Measurements from ENCODE around the gene LITAF.
A peak's percentile ranks its signal among the peaks of the same experiment; 100 is the strongest.

The LITAF gene

GRCh38 chr16:11621920-11622651 is 35.4 kb upstream of the LITAF start:
- H3K4me3 ChIP-seq (ENCODE audit: low read length), result no peak overlapping the region
- DNase-seq (ENCODE audit: low read depth, low spot score), result no peak

DNA sequence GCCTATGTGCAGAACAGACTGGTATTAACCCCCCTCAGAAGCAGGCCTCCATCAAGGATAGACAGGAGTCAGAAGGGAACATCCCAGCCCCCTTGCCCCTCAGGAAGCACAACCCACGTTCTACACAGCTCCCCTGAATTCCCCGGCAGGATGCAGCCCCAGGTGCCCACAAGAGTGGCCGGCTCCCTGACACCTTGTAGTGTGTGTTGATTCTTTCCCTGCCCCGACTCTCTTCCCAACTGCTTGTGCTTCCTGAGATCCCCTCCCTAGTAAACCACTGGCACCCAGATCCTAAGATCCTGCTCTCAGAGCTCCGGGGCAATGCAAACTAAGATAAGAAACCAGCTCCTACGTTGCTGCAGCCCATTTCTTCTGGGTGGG is 34.8 kb upstream of the LITAF start:
- DNase-seq (ENCODE audit: low read depth, low spot score), result no peak
- no peak overlapping the region for H3K4me3 ChIP-seq (ENCODE audit: low read length)

- DNase-seq (ENCODE audit: low read depth, low spot score), result no peak
Measured at GRCh38 chr16:11620243-11621003, 33.7 kb upstream of the LITAF start.

GRCh38 chr16:11619327-11619851 is 32.7 kb upstream of the LITAF start:
- H3K4me3 ChIP-seq (ENCODE audit: low read length), result no peak overlapping the region
- DNase-seq (ENCODE audit: low read depth, low spot score), result peak; percentile 49

More at GRCh38 chr16:11620243-11621003, 33.7 kb upstream of the LITAF start:
- no peak overlapping the region for H3K4me3 ChIP-seq (ENCODE audit: low read length)

- DNase-seq (ENCODE audit: low read depth, low spot score), result no peak
- H3K4me3 ChIP-seq (ENCODE audit: low read length), result no peak overlapping the region
Measured at GRCh38 chr16:11618107-11618717, 31.5 kb upstream of the LITAF start.

DNA sequence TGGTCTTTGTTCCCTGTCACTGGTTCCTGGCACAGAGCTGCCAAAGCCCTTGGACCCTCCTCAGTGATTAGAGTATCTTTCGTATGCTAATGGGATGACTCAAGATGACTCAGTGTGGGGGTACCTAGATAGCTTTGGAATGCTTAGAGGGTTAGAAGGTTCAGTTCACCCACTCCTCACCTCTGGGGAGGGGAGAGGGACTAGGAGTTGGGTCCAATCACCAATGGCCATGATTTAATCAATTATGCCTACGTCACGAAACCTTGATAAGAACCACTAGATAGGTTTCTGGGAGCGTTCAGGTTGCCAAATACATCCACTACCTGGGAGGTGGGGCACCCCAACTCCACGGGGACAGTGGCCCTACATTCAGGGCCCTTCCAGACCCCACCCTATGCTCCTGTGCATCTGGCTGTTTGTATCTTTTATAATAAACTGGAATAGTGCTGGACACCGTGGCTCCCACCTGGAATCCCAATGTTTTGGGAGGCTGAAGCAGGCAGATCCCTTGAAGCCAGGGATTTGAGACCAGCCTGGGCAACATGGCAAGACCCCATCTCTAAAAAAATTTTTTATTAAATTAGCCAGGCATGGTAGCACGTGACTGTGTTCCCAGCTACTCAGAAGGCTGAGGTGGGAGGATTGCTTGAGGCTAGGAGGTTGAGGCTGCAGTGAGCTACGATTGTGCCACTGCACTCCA is 29.2 kb upstream of the LITAF start:
- no peak for DNase-seq (ENCODE audit: low read depth, low spot score)
- H3K4me3 ChIP-seq (ENCODE audit: low read length), result no peak overlapping the region

DNA sequence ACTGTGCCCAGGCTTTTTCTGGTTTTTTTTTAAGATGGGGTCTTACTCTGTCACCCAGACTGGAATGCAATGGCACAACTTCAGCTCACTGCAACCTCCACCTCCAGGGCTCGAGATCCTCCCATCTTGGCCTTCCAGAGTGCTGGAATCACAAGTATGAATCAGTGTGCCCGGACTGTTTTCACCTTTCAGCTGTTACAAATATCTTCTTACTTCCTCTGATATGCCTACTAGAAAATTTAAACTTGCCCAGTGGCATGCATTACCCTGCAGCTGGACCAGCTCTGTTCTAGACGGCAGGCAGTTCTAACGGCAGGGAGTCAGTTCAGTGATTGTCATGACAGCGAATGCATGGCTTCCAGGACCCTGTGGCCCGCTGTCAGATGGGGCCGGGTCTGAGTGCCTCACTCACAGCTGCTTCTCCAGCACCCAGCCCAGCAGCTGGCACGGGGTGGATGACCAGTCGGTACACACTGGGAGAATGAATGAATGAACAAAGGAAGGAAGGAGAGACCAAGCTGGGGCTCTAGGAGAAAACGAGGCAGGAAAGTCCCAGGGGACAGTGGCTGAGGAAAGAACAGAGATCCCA is 28.0 kb upstream of the LITAF start:
- no peak for DNase-seq (ENCODE audit: low read depth, low spot score)
- no peak overlapping the region for H3K4me3 ChIP-seq (ENCODE audit: low read length)

- H3K4me3 ChIP-seq (ENCODE audit: low read length), result no peak overlapping the region
- DNase-seq (ENCODE audit: low read depth, low spot score), result no peak
Measured at GRCh38 chr16:11613381-11614303, 26.9 kb upstream of the LITAF start.

GRCh38 chr16:11612665-11613025 is 25.9 kb upstream of the LITAF start:
- no peak overlapping the region for H3K4me3 ChIP-seq (ENCODE audit: low read length)
- DNase-seq (ENCODE audit: low read depth, low spot score), result no peak

DNA sequence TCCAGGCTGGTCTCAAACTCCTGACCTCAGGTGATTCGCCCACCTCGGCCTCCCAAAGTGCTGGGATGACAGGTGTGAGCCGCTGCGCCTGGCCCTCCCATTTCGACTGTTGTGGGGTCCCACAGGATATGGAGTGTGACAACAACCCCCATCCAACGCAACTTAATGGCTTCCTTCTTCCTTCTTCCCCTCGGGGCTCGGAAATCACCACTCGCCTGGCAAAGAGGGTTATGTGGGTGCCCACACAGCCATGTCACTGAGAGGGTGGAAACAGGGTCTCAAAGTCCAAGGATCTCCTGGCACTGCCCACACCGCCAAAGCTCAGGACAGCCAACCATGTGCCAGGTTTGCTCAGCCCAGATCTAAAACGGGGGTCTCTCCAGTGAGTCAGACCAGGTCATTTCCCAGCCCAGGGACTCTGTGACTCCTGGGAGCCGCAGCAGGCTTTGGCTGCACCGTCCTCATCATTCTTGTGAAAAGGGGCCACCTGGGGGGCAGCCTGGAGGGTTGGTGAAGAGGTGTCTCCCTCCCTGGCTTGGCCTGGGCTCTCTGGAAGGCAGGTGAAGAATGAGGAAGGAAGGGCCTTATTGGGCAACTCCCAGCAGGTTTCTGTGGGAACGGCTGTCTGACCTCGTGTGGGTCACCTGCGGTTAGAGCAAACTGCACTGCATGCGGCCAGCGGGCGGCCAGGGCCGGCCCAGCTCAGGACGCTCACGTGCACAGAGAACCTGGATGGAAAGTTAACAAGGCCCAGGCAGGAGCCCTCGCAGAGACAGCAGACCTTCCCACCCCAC is 25.3 kb upstream of the LITAF start:
- DNase-seq (ENCODE audit: low read depth, low spot score), result no peak
- no peak overlapping the region for H3K4me3 ChIP-seq (ENCODE audit: low read length)

DNA sequence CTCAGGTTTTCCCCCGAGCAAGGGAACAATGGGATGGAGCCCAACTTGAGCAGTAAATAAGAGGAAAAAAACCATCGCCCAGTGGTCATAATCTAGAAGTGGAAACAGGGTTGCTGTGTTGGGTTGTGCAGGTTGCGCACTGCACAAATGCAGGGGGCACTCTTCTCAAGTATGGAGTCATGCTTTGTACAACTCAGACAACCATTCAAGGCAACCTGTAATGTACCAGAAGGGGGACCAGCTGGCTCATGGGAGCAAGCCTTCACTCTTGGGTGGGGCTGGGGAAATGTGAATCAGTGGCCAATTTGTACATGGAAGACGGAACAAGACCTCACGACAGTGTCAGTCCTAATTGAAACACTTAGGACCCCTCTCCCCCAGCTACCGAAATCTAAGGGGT is 23.9 kb upstream of the LITAF start:
- H3K4me3 ChIP-seq (ENCODE audit: low read length), result no peak overlapping the region
- DNase-seq (ENCODE audit: low read depth, low spot score), result no peak

DNA sequence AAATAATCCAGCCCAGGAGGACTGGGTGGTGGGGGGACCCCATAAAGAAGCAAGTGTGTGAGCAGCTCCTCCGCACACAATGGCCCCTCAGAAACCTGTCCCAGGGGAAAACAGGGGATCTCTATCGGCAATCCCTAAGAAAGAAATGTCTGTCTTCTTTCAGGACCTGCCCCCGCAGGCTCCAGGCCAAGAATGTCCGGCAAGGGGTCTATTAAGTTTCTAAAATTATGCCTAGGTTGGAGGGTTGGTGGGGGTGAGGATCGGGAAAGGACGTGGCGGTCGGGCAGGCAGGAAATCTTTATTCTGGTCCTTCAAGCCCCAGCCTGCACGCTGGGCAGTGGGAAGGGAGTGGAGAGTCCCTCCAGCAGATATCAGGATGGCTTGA is 23.4 kb upstream of the LITAF start:
- DNase-seq (ENCODE audit: low read depth, low spot score), result no peak
- H3K4me3 ChIP-seq (ENCODE audit: low read length), result no peak overlapping the region

DNA sequence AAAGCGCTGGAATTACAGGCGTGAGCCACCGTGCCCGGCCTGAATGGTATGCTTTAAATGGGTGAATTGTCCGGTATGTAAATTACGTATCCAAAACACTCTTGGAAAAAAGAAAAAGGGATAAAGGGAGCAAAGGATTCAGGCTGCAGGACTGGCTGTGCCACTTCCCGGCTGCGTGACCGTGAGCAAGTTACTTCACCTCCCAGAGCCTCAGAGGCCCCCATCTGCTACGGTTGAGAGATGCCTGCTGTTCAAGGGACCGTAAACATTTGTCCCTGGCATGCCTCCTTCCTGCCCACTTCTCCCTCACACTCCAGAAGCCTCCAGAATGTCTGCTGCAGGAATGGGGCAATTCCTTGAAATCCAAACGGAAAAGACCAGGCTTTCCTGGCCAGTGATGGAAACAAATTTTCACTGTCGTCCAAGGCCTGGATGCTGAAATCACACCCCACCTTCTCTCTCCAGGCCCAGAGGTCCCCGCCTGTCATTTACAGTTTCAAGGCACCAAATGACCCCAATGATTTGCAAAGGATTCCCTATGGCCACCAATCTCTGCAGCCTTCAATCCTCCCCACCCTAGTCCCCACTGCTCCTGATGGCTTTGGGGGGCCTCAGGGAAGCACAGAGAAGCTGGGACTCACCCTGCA is 22.9 kb upstream of the LITAF start:
- H3K4me3 ChIP-seq (ENCODE audit: low read length), result no peak overlapping the region
- no peak for DNase-seq (ENCODE audit: low read depth, low spot score)

GRCh38 chr16:11605891-11606290 is 19.2 kb upstream of the LITAF start:
- no peak overlapping the region for H3K4me3 ChIP-seq (ENCODE audit: low read length)
- no peak for DNase-seq (ENCODE audit: low read depth, low spot score)

DNA sequence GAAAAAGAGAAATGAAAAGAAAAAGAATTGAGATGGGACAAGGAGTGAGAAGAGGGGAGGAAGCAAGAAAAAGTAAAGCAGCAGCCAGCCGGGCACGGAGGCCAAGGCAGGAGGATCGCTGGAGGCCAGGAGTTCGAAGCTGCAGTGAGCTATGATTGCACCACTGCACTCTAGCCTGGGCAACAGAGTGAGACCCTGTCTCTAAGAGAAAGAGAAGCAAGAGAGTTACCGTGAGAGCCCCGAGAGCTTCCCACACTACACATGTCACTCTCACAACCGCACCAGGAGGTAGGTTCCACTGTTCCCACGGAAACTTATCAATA is 18.8 kb upstream of the LITAF start:
- no peak for DNase-seq (ENCODE audit: low read depth, low spot score)
- H3K4me3 ChIP-seq (ENCODE audit: low read length), result no peak overlapping the region

- no peak overlapping the region for H3K4me3 ChIP-seq (ENCODE audit: low read length)
- DNase-seq (ENCODE audit: low read depth, low spot score), result no peak
Measured at GRCh38 chr16:11604783-11605563, 18.3 kb upstream of the LITAF start.
